A673 (cell line): ENCODE results near the gene TRIM50. TPM values are rescaled to one million over a fixed set of nuclear protein-coding genes. Genes with fewer than 3 reads are reported as not detected.
"Not testable (repeated sequence)": the region's sequence is repeated elsewhere in the genome, so short reads cannot be mapped to it uniquely, and the experiment has no call there.

Experiments used
- BruUV-seq: library from RNA; stranded (reverse); fragments of 400-500 nt; replicated peaks from 2 replicates; lab custom pipeline; 2021; lab: Mats Ljungman, UMichigan
- CTCF ChIA-PET: fragments of 300-600 bp; sonication (Branson Sonifier 250); formaldehyde crosslinking; loops from one replicate; lab custom pipeline; 2022; ENCODE audit warnings: antibody characterized with exemption; lab: Charles Lee
- POLR2A ChIA-PET: fragments of 300-600 bp; sonication (Branson Sonifier 250); formaldehyde crosslinking; loops from one replicate; lab custom pipeline; 2022; ENCODE audit warnings: antibody characterized with exemption; ENCODE audit not compliant: low non-redundant PET; lab: Charles Lee
- DNase-seq: peaks from one replicate; pipeline ENCODE4 v3.0.0-alpha.2; 2015; ENCODE audit warnings: low spot score
- H3K27ac ChIP-seq: fragments of 200-600 bp; sonication (generic); 2 replicates; pipeline ENCODE4 v1.5.1; 2016; ENCODE audit warnings: mixed run types, low read depth, mild to moderate bottlenecking, mixed read lengths, antibody characterized with exemption, low read length; ENCODE audit not compliant: poor library complexity, severe bottlenecking
- H3K27me3 ChIP-seq: fragments of 200-600 bp; sonication (generic); replicated peaks from 2 replicates; pipeline ENCODE4 v1.6.1; 2017; ENCODE audit warnings: mixed run types, low read depth, mild to moderate bottlenecking, mixed read lengths, antibody characterized with exemption, low read length; ENCODE audit not compliant: insufficient read depth, poor library complexity
- H3K36me3 ChIP-seq: fragments of 200-600 bp; sonication (generic); 2 replicates; pipeline ENCODE4 v1.6.1; 2016; ENCODE audit warnings: mixed run types, mild to moderate bottlenecking, mixed read lengths, antibody characterized with exemption, low read length; ENCODE audit not compliant: insufficient read depth, poor library complexity, severe bottlenecking
- H3K4me1 ChIP-seq: fragments of 200-600 bp; sonication (generic); 2 replicates; pipeline ENCODE4 v1.6.1; 2017; ENCODE audit warnings: mixed run types, mild to moderate bottlenecking, mixed read lengths, antibody characterized with exemption, low read length; ENCODE audit not compliant: insufficient read depth, poor library complexity, severe bottlenecking
- H3K4me3 ChIP-seq: fragments of 200-600 bp; sonication (generic); 2 replicates; pipeline ENCODE4 v1.5.1; 2016; ENCODE audit warnings: low read depth, mixed run types, mild to moderate bottlenecking, mixed read lengths, low read length; ENCODE audit not compliant: poor library complexity, severe bottlenecking
- H3K9me3 ChIP-seq: fragments of 200-600 bp; sonication (generic); 2 replicates; pipeline ENCODE4 v1.6.1; 2016; ENCODE audit warnings: mixed run types, low read depth, mild to moderate bottlenecking, mixed read lengths, antibody characterized with exemption, low read length; ENCODE audit not compliant: poor library complexity, severe bottlenecking
- EZH2 ChIP-seq: fragments of 200-600 bp; sonication (generic); IDR thresholded peaks from 2 replicates; pipeline ENCODE4 v1.6.1; 2017; ENCODE audit warnings: borderline replicate concordance, low read depth, mild to moderate bottlenecking, mixed read lengths, antibody characterized with exemption, low read length; ENCODE audit not compliant: poor library complexity, severe bottlenecking
- intact Hi-C: fragments of 100-400 bp; cut with micrococcal nuclease; formaldehyde crosslinking; loops from one replicate; pipeline ENCODE4 v1.10.0; 2022; ENCODE audit not compliant: unreplicated experiment
- total RNA-seq: library from RNA; stranded (reverse); gene quantifications from 2 replicates; pipeline ENCODE4 v1.2.3, GENCODE V29; 2021
- TF ChIP-seq, protein P1 (sequence below): fragments of 300-800, 200-600 bp; sonication (generic); conservative IDR thresholded peaks from 2 replicates; pipeline ENCODE4 v1.5.1; 2017; ENCODE audit warnings: low read depth, mild to moderate bottlenecking, antibody characterized with exemption, low read length, moderate library complexity, mixed read lengths

The TRIM50 gene
- total RNA-seq, 1 experiment from 2014 or later: not detected

GRCh38 chr7:73320009-73320408 is 7.9 kb downstream of the TRIM50 start:
- H3K4me3 ChIP-seq, CTCF ChIA-PET, BruUV-seq, H3K9me3 ChIP-seq, DNase-seq, H3K36me3 ChIP-seq, H3K27ac ChIP-seq, H3K4me1 ChIP-seq, H3K27me3 ChIP-seq, POLR2A ChIA-PET: not testable (repeated sequence)
- intact Hi-C loops: loop anchor here (5.0 kb wide), 1 partner anchor 132 kb away; no protein-coding TSS in a partner anchor

- intact Hi-C loops, H3K9me3 ChIP-seq, H3K4me3 ChIP-seq, DNase-seq, CTCF ChIA-PET, H3K4me1 ChIP-seq, POLR2A ChIA-PET, H3K27me3 ChIP-seq, BruUV-seq, H3K27ac ChIP-seq, H3K36me3 ChIP-seq: not testable (repeated sequence)
These were observed 8.3 kb downstream of the TRIM50 start for GRCh38 chr7:73319541-73319940.

DNA sequence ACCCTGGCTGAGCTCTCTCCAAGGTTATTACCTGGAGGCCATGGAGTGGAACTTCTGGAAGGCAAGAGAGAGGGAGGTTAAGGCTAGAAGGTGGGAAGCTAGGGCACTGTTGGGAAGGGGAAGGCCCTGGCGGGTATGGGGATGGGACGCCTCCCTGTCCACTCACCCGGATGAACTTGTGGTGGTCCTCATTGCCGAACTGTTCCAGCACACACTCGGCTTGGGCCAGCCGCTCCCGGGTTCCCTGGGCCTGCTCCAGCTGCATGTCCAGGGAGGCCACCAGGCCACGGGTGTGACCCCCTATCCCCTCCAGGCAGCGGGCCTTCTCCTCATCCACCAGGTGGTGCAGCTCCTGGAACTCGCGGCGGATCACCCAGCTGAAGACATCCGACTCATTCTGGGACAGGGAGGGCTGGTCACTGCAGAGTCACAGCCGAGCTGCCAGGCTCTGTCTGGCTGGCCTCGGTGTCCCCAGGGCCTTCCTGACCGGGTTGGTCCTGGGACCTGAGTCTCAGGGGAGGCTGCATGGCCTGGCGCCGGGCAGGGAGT is 9.2 kb downstream of the TRIM50 start:
- BruUV-seq, DNase-seq, H3K27me3 ChIP-seq, H3K27ac ChIP-seq, H3K36me3 ChIP-seq, H3K4me1 ChIP-seq, H3K4me3 ChIP-seq, POLR2A ChIA-PET, H3K9me3 ChIP-seq, intact Hi-C loops, CTCF ChIA-PET: not testable (repeated sequence)

- no peak for DNase-seq
- Histone ChIP-seq H3K27ac (no peak overlapping the region), H3K27me3 (no peaks in the 10 kb centered on the region), H3K9me3 (no peaks in the 10 kb centered on the region), H3K36me3 (no peaks in the 10 kb centered on the region), H3K4me1 (no peaks in the 10 kb centered on the region), H3K4me3 (no peak overlapping the region)
- TF ChIP-seq, protein P1, sequence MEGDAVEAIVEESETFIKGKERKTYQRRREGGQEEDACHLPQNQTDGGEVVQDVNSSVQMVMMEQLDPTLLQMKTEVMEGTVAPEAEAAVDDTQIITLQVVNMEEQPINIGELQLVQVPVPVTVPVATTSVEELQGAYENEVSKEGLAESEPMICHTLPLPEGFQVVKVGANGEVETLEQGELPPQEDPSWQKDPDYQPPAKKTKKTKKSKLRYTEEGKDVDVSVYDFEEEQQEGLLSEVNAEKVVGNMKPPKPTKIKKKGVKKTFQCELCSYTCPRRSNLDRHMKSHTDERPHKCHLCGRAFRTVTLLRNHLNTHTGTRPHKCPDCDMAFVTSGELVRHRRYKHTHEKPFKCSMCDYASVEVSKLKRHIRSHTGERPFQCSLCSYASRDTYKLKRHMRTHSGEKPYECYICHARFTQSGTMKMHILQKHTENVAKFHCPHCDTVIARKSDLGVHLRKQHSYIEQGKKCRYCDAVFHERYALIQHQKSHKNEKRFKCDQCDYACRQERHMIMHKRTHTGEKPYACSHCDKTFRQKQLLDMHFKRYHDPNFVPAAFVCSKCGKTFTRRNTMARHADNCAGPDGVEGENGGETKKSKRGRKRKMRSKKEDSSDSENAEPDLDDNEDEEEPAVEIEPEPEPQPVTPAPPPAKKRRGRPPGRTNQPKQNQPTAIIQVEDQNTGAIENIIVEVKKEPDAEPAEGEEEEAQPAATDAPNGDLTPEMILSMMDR: no peak
- TF ChIP-seq EZH2: no peak
- ChIA-PET CTCF (no interaction called here), POLR2A (no interaction called here)
- no TSS peak for BruUV-seq
- intact Hi-C loops: no loop called here
These were observed 11.4 kb downstream of the TRIM50 start for GRCh38 chr7:73316521-73316920.
